Astrocyte of the cerebellum (primary cell): Measurements from ENCODE around the gene FOXN4.

ENCODE experiments used
- DNase-seq: peaks from one replicate; pipeline ENCODE4 v3.0.0-alpha.2; 2011; ENCODE audit warnings: low read depth
- H3K4me3 ChIP-seq: 2 replicates; pipeline ENCODE4 v1.5.1; 2011; ENCODE audit warnings: mild to moderate bottlenecking, low read depth, low read length, moderate library complexity
- CTCF ChIP-seq: IDR thresholded peaks from 2 replicates; pipeline ENCODE4 v1.5.1; 2012; ENCODE audit warnings: low read length, low read depth, moderate library complexity, mild to moderate bottlenecking; ENCODE audit errors: missing control alignments
- in situ Hi-C: cut with HindIII; loops from 2 replicates; pipeline ENCODE4 v1.10.0; 2017; ENCODE audit warnings: low sequenced_read_pairs

FOXN4 gene

GRCh38 chr12:109308534-109309380 lies at the start of gene FOXN4:
Gene FOXN4, minus strand, starts transcription at chr12:109309284. Its CDS starts 963 bp downstream, at chr12:109308321.
- no peak within 1 kb of the TSS for H3K4me3 ChIP-seq
- in situ Hi-C loops, result no loop called here
- no peak for DNase-seq
- no peak for TF ChIP-seq CTCF

- no peak for DNase-seq
- H3K4me3 ChIP-seq, result no peak overlapping the region
- TF ChIP-seq CTCF, result no peak
- in situ Hi-C loops, result no loop called here
Measured at GRCh38 chr12:109358154-109358869, 49.2 kb upstream of the FOXN4 start.

DNA sequence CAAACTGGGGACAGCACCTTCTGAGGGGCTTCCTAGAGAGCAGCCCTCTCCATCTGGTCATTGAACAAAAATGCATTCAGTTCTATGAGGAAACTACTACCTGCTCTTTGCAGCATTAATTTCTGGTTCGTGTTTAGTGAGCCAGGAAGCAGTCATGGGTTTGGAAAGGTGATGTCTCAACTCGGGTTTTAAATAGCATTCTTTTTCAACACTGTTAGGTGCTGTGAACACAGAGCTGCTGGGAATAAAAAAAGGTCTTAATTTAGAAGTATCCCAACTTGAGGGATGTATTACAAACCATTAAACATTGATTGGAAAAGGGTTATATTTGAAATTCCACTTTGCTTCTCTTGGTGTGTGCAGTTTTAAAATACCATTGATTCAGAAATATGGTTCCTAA lies 47.9 kb upstream of the FOXN4 start:
- no peak for TF ChIP-seq CTCF
- H3K4me3 ChIP-seq, result no peak overlapping the region
- no peak for DNase-seq
- in situ Hi-C loops, result no loop called here

- in situ Hi-C loops, result no loop called here
- no peak for TF ChIP-seq CTCF
- no peak overlapping the region for H3K4me3 ChIP-seq
- no peak for DNase-seq
Measured at GRCh38 chr12:109356577-109356976, 47.5 kb upstream of the FOXN4 start.

DNA sequence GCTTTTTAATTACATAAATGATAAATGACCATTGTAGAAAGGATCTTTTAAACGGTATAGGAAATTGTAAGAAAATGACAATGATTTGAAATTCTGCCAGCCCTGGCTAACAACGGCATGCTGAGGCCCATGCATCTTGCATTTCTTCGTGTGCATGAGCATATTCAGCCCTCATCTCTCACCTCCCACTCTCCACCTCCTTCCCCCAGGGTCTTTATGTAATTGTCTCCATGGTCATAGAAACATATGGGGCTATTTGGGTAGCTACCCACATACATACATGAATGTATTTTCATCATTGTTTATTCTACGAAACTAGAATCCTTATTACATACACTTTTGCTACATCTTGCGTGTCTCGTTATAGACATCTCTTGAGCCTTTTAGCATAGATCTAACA lies 43.1 kb upstream of the FOXN4 start:
- TF ChIP-seq CTCF, result no peak
- H3K4me3 ChIP-seq, result no peak overlapping the region
- in situ Hi-C loops, result no loop called here
- DNase-seq, result no peak

DNA sequence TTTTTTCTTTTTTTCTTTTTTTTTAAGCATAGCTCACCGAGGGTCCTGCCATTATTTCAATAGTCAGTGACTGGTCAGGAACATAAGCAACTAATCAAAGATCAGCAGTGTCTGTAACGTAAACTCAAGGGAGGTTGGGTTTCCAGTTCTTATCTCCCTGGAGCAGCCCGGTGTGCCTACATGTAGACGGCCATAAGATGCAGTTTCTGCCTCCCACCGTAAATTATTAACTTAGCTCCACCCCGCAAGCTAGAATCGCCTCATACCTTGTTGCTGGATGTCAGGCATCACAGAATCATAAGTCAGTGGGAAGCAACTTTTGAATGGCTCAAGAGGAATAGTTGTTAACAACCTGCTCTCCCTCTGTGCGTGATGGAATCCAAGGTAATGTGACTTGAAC lies 38.5 kb upstream of the FOXN4 start, which contains the start of gene MYO1H:
Gene MYO1H, plus strand, starts transcription at position 312 of the 400 bp plus-strand sequence. Its CDS starts 61 bp downstream, at position 373.
- DNase-seq, result no peak
- H3K4me3 ChIP-seq, result no peak within 1 kb of the TSS
- no peak for TF ChIP-seq CTCF
- in situ Hi-C loops, result no loop called here
